ENCODE measurements around the gene CA5A. TPM values are rescaled to one million over a fixed set of nuclear protein-coding genes. Genes with fewer than 3 reads are reported as not detected.
A peak's percentile ranks its signal among the peaks of the same experiment; 100 is the strongest.
"Not testable (repeated sequence)": the region's sequence is repeated elsewhere in the genome, so short reads cannot be mapped to it uniquely, and the experiment has no call there.

CA5A gene
- total RNA-seq, 1 experiment from 2014 or later = not detected

DNA sequence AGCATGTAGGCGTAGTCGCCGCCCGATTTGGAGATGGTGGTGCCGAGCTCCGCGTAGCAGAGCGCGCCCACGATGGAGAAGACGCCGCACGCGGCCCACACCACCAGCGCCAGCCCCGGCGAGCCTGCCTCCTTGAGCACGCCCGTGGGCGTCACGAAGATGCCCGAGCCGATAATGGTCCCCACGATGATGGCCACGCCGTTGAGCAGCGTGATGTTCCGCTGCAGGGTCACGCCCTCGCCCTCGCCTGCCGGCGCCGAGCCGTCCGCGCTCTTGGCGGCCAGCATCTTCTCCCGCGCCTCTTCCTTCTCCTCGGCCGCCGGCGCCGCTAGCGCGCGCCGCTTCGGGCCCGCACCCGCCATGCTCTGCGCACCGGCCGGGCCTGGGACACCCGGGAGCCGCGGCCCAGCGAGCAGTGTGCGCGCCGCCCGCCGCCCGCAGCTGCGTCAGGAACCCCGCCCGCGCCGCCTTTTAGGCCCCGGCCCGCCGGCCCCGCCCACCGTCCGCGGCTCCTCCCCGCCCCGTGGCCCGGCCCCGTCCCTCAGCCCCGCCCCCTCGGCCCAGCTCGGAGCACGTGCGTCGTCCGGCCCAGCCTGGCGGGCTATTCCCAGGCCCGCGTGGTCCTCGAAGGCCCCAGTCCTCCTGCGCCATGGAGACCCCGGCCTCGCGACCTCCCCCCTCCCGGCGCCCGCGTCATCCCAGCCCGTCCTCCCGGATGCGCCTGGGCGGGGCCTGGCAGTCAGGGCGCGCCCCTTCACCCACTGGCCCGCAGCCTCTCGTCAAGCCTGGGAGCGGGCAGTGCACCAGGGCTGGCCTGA lies 67.1 kb downstream of the CA5A start, which contains the start of gene SLC7A5:
Gene SLC7A5 (minus strand): TSS at position 447 of the 818 bp plus-strand sequence. CDS start 85 bp downstream, at position 362.
- DNase-seq (ENCODE audit: low read depth, low spot score) (peak; percentile 56), ATAC-seq (peak; percentile 72)
- peak within 1 kb of the TSS; percentile 71 for H3K27ac ChIP-seq (ENCODE audit: low read depth, low read length)
- H3K9me2 ChIP-seq (ENCODE audit: insufficient read depth); H2AFZ ChIP-seq (ENCODE audit: low read depth, low read length, poor library complexity, severe bottlenecking); H3K27me3 ChIP-seq (ENCODE audit: insufficient read depth, low read length); H3K9me3 ChIP-seq (ENCODE audit: control insufficient read depth in 1 of 2, insufficient read depth in 1 of 2, low read depth in 1 of 2, low read length in 2 of 2); intact Hi-C loops (cut with micrococcal nuclease); H3K36me3 ChIP-seq (ENCODE audit: control insufficient read depth in 1 of 2, insufficient read depth in 2 of 2, low read length in 2 of 2); BruUV-seq (replicated peaks): not testable (repeated sequence)
- ChIA-PET CTCF (interaction anchor here (0.6 to 6.3 kb wide), 6 partner anchors 19 to 100 kb away, joined by 3 to 257 read pairs (median 22); no protein-coding TSS in a partner anchor), POLR2A (interaction anchor here (0.6 to 6.7 kb wide), 16 partner anchors 9 to 701 kb away, joined by 3 to 113 read pairs (median 6); partner anchors contain the start of genes BANP, C16orf95, KLHDC4 and ZC3H18), RAD21 (ENCODE audit: low non-redundant PET in 1 of 2, low total read pairs in 2 of 2, uncharacterized antibody in 2 of 2, unreplicated experiment in 2 of 2) (interaction anchor here (3.2 to 4.5 kb wide), 3 partner anchors 19 to 90 kb away, joined by 12 to 50 read pairs (median 47); no protein-coding TSS in a partner anchor)
- peaks cover 50% of the 10 kb centered on the region for H3K79me2 ChIP-seq (ENCODE audit: insufficient read depth, low read length)
- peak within 1 kb of the TSS; percentile 92 for H3K9ac ChIP-seq (ENCODE audit: low read length)
- TF ChIP-seq CBX3 (IDR thresholded peaks at IDR 0.05; ENCODE audit: low read depth) = peak; percentile 95
- TF ChIP-seq YY1 (IDR thresholded peaks at IDR 0.05; ENCODE audit: extremely low read depth, insufficient replicate concordance, low read depth, low read length) = peak; percentile 75
- TF ChIP-seq POLR2AphosphoS5 (IDR thresholded peaks at IDR 0.05; ENCODE audit: low read depth, low read length) = peak; percentile 99
- peak; percentile 99 for TF ChIP-seq POLR2A (IDR thresholded peaks at IDR 0.05; ENCODE audit: borderline replicate concordance, extremely low read depth, insufficient read depth, insufficient read length)
- TF ChIP-seq, protein P1, sequence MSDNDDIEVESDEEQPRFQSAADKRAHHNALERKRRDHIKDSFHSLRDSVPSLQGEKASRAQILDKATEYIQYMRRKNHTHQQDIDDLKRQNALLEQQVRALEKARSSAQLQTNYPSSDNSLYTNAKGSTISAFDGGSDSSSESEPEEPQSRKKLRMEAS (IDR thresholded peaks at IDR 0.05) = peak; percentile 99
- peak; percentile 22 for TF ChIP-seq TCF7L2 (IDR thresholded peaks at IDR 0.05; ENCODE audit: borderline replicate concordance, extremely low read depth, insufficient read depth, insufficient read length)
- peak; percentile 71 for TF ChIP-seq ZFX (IDR thresholded peaks at IDR 0.05)
- peak; percentile 87; the same call in 1 of the 2 replicates for TF ChIP-seq SIN3A (IDR thresholded peaks at IDR 0.05; ENCODE audit: low read depth)
- H4K20me1 ChIP-seq (ENCODE audit: insufficient read depth) = peaks cover 13% of the 10 kb centered on the region; the same call in 1 of the 2 replicates
- peak within 1 kb of the TSS; percentile 95 for H3K4me2 ChIP-seq (ENCODE audit: low read length)
- H3K4me3 ChIP-seq (replicated peaks in 1 of 2; ENCODE audit: low read depth in 1 of 2, low read length in 2 of 2) = peak within 1 kb of the TSS; percentile 82 to 92
- peaks cover 33 to 53% of the 10 kb centered on the region in 2 experiments for H3K4me1 ChIP-seq (ENCODE audit: control insufficient read depth in 1 of 2, insufficient read depth in 2 of 2, low read length in 2 of 2)
